WTC11 (cell line): ENCODE results near the gene C2orf92. TPM values are rescaled to one million over a fixed set of nuclear protein-coding genes. Genes with fewer than 3 reads are reported as not detected.

ENCODE experiments used
- ATAC-seq: fragments of 200-7000 bp; cut with Tn5 transposase; 2 replicates; pipeline ENCODE4 v1.10.0; 2021; ENCODE audit warnings: mild to moderate bottlenecking, moderate library complexity
- CTCF ChIA-PET: fragments of 300-600 bp; sonication (Branson Sonifier 250); formaldehyde crosslinking; loops from one replicate; lab custom pipeline; 2021; ENCODE audit warnings: antibody characterized with exemption; lab: Charles Lee
- POLR2A ChIA-PET: fragments of 350-600 bp; sonication (Branson Sonifier 250); formaldehyde crosslinking; loops from one replicate; lab custom pipeline; 2021; ENCODE audit warnings: antibody characterized with exemption; lab: Charles Lee
- DNase-seq: peaks from one replicate; pipeline ENCODE4 v3.0.0; 2021; ENCODE audit warnings: low spot score
- H3K27ac Mint-ChIP-seq: 2 replicates; pipeline ENCODE4 v1.8.0; 2021; ENCODE audit warnings: mixed read lengths
- H3K27me3 Mint-ChIP-seq: 2 replicates; pipeline ENCODE4 v1.8.0; 2021; ENCODE audit warnings: low read depth, mild to moderate bottlenecking, moderate library complexity, mixed read lengths
- H3K36me3 Mint-ChIP-seq: 2 replicates; pipeline ENCODE4 v1.8.0; 2021; ENCODE audit warnings: mixed read lengths
- H3K4me1 Mint-ChIP-seq: 2 replicates; pipeline ENCODE4 v1.8.0; 2022; ENCODE audit warnings: mixed read lengths
- H3K4me3 Mint-ChIP-seq: 2 replicates; pipeline ENCODE4 v1.8.0; 2021; ENCODE audit warnings: mild to moderate bottlenecking, moderate library complexity, mixed read lengths
- H3K9me3 Mint-ChIP-seq: 2 replicates; pipeline ENCODE4 v1.8.0; 2021; ENCODE audit warnings: mixed read lengths
- ATF2 ChIP-seq: sonication (generic); formaldehyde crosslinking; IDR thresholded peaks from 2 replicates; pipeline ENCODE4 v1.8.1; 2022; ENCODE audit warnings: low read depth, missing genetic modification reagents, borderline replicate concordance
- CREB1 ChIP-seq: sonication (generic); formaldehyde crosslinking; IDR thresholded peaks from 2 replicates; pipeline ENCODE4 v1.8.0; 2023; ENCODE audit warnings: mild to moderate bottlenecking, missing genetic modification reagents
- CREM ChIP-seq: sonication (generic); formaldehyde crosslinking; IDR thresholded peaks from 2 replicates; pipeline ENCODE4 v1.8.1; 2022; ENCODE audit warnings: mild to moderate bottlenecking, missing genetic modification reagents, moderate library complexity
- EMX1 ChIP-seq: fragments of 250-450 bp; sonication (Bioruptor Pico); IDR thresholded peaks from 2 replicates; pipeline ENCODE4 v1.8.0; 2021; ENCODE audit warnings: mild to moderate bottlenecking
- ETV6 ChIP-seq: sonication (generic); formaldehyde crosslinking; IDR thresholded peaks from 2 replicates; pipeline ENCODE4 v1.8.1; 2022; ENCODE audit warnings: mild to moderate bottlenecking, missing genetic modification reagents
- FOXJ3 ChIP-seq: sonication (generic); formaldehyde crosslinking; IDR thresholded peaks from 2 replicates; pipeline ENCODE4 v1.9.0; 2021; ENCODE audit warnings: missing genetic modification reagents, mild to moderate bottlenecking, borderline replicate concordance
- FOXP1 ChIP-seq: sonication (generic); formaldehyde crosslinking; IDR thresholded peaks from 2 replicates; pipeline ENCODE4 v1.8.0; 2022; ENCODE audit warnings: missing genetic modification reagents, mild to moderate bottlenecking, moderate library complexity, borderline replicate concordance
- JUN ChIP-seq: sonication (generic); formaldehyde crosslinking; IDR thresholded peaks from 2 replicates; pipeline ENCODE4 v1.8.0; 2023; ENCODE audit warnings: mild to moderate bottlenecking, missing genetic modification reagents
- MLX ChIP-seq: sonication (generic); formaldehyde crosslinking; IDR thresholded peaks from 2 replicates; pipeline ENCODE4 v1.8.1; 2023; ENCODE audit warnings: mild to moderate bottlenecking, missing genetic modification reagents, moderate library complexity
- MXD4 ChIP-seq: fragments of 250-450 bp; sonication (Bioruptor Pico); IDR thresholded peaks from 2 replicates; pipeline ENCODE4 v1.8.0; 2021; ENCODE audit warnings: mild to moderate bottlenecking, moderate library complexity, borderline replicate concordance
- MYBL2 ChIP-seq: sonication (generic); formaldehyde crosslinking; IDR thresholded peaks from 2 replicates; pipeline ENCODE4 v1.8.1; 2023; ENCODE audit warnings: mild to moderate bottlenecking, moderate library complexity, missing genetic modification reagents
- NFE2L1 ChIP-seq: sonication (generic); formaldehyde crosslinking; IDR thresholded peaks from 2 replicates; pipeline ENCODE4 v1.8.1; 2023; ENCODE audit warnings: missing genetic modification reagents
- NR3C1 ChIP-seq: sonication (generic); formaldehyde crosslinking; conservative IDR thresholded peaks from 2 replicates; pipeline ENCODE4 v1.8.1; 2023; ENCODE audit warnings: low read depth, mild to moderate bottlenecking, missing genetic modification reagents
- PRDM15 ChIP-seq: sonication (generic); formaldehyde crosslinking; IDR thresholded peaks from 2 replicates; pipeline ENCODE4 v1.8.0; 2022; ENCODE audit warnings: missing genetic modification reagents
- RORB ChIP-seq: fragments of 250-450 bp; sonication (Bioruptor Pico); IDR thresholded peaks from 2 replicates; pipeline ENCODE4 v1.9.0; 2021; ENCODE audit warnings: mild to moderate bottlenecking
- ZNF121 ChIP-seq: sonication (generic); formaldehyde crosslinking; IDR thresholded peaks from 2 replicates; pipeline ENCODE4 v1.8.0; 2023; ENCODE audit warnings: missing genetic modification reagents
- ZNF263 ChIP-seq: sonication (generic); formaldehyde crosslinking; IDR thresholded peaks from 2 replicates; pipeline ENCODE4 v1.8.1; 2022; ENCODE audit warnings: low read depth, mild to moderate bottlenecking, moderate library complexity, missing genetic modification reagents
- ZNF317 ChIP-seq: sonication (generic); formaldehyde crosslinking; IDR thresholded peaks from 2 replicates; pipeline ENCODE4 v1.8.1; 2023; ENCODE audit warnings: low read depth, mild to moderate bottlenecking, moderate library complexity, missing genetic modification reagents, borderline replicate concordance
- ZNF425 ChIP-seq: fragments of 250-450 bp; sonication (Bioruptor Pico); conservative IDR thresholded peaks from 2 replicates; pipeline ENCODE4 v1.9.0; 2021; ENCODE audit warnings: mild to moderate bottlenecking
- ZNF512 ChIP-seq: sonication (generic); formaldehyde crosslinking; IDR thresholded peaks from 2 replicates; pipeline ENCODE4 v1.8.1; 2022; ENCODE audit warnings: missing genetic modification reagents, borderline replicate concordance
- ZNF671 ChIP-seq: fragments of 250-450 bp; sonication (Bioruptor Pico); IDR thresholded peaks from 2 replicates; pipeline ENCODE4 v1.8.0; 2021; ENCODE audit warnings: mild to moderate bottlenecking
- total RNA-seq: library from RNA; stranded (reverse); gene quantifications from 3 replicates; pipeline ENCODE4 v1.2.3, GENCODE V29; 2021

The C2orf92 gene
- total RNA-seq, 1 experiment from 2014 or later: 5.2 TPM

- no peak for TF ChIP-seq ETV6 (CRISPR knock-in tag)
- no peak for TF ChIP-seq ZNF671 (CRISPR knock-in tag)
- TF ChIP-seq FOXP1 (CRISPR knock-in tag): no peak
- TF ChIP-seq MYBL2: no peak
- no peak for TF ChIP-seq RORB (CRISPR knock-in tag)
- no peak for TF ChIP-seq ZNF317
- no peak for TF ChIP-seq CREB1 (CRISPR knock-in tag)
- TF ChIP-seq EMX1 (CRISPR knock-in tag): no peak
- no peak for TF ChIP-seq MXD4 (CRISPR knock-in tag)
- TF ChIP-seq PRDM15 (CRISPR knock-in tag): no peak
- no peak for TF ChIP-seq MLX (CRISPR knock-in tag)
- TF ChIP-seq ZNF263 (CRISPR knock-in tag): no peak
- TF ChIP-seq ZNF425 (CRISPR knock-in tag): no peak
- H3K9me3 Mint-ChIP-seq: no peaks in the 10 kb centered on the region; the same call in 1 of the 2 replicates
- no peaks in the 10 kb centered on the region for H3K27me3 Mint-ChIP-seq
- DNase-seq (no peak), ATAC-seq (no peak)
- peaks cover 34% of the 10 kb centered on the region for H3K4me1 Mint-ChIP-seq
- POLR2A ChIA-PET: no interaction called here
- no peak overlapping the region for H3K27ac Mint-ChIP-seq
- H3K4me3 Mint-ChIP-seq: no peak overlapping the region
- H3K36me3 Mint-ChIP-seq: no peaks in the 10 kb centered on the region
- CTCF ChIA-PET: interaction anchor here (1.4 to 4.9 kb wide), 5 partner anchors 10 to 159 kb away, joined by 5 to 67 read pairs (median 13); no protein-coding TSS in a partner anchor
These were observed 80.5 kb downstream of the C2orf92 start for GRCh38 chr2:97750017-97750416.

- H3K27ac Mint-ChIP-seq: peak overlapping the region; percentile 67; the same call in 1 of the 2 replicates
- H3K36me3 Mint-ChIP-seq: peaks cover 3% of the 10 kb centered on the region
- peaks cover 34% of the 10 kb centered on the region for H3K4me1 Mint-ChIP-seq
- H3K4me3 Mint-ChIP-seq: no peak overlapping the region
- H3K9me3 Mint-ChIP-seq: no peaks in the 10 kb centered on the region; the same call in 1 of the 2 replicates
- H3K27me3 Mint-ChIP-seq: no peaks in the 10 kb centered on the region
- POLR2A ChIA-PET: no interaction called here
- DNase-seq (no peak), ATAC-seq (peak; percentile 37)
- CTCF ChIA-PET: interaction anchor here (1.1 to 4.9 kb wide), 4 partner anchors 11 to 53 kb away, joined by 3 to 67 read pairs (median 4); no protein-coding TSS in a partner anchor
- no peak for TF ChIP-seq ATF2
- no peak for TF ChIP-seq NFE2L1 (CRISPR knock-in tag)
- no peak for TF ChIP-seq ZNF121 (CRISPR knock-in tag)
- no peak for TF ChIP-seq CREM
- no peak for TF ChIP-seq ZNF425 (CRISPR knock-in tag)
- no peak for TF ChIP-seq JUN (CRISPR knock-in tag)
- TF ChIP-seq ZNF512: no peak
- no peak for TF ChIP-seq FOXJ3 (CRISPR knock-in tag)
- no peak for TF ChIP-seq NR3C1 (CRISPR knock-in tag)
These were observed 82.2 kb downstream of the C2orf92 start for GRCh38 chr2:97751752-97752151.
